ENCODE results near the gene S100A5. TPM values are rescaled to one million over a fixed set of nuclear protein-coding genes. Genes with fewer than 3 reads are reported as not detected.
"Not testable (repeated sequence)": the region's sequence is repeated elsewhere in the genome, so short reads cannot be mapped to it uniquely, and the experiment has no call there.

The S100A5 gene
- total RNA-seq, 1 donor from 2014 or later: not detected

GRCh38 chr1:153577624-153578051 is 36.9 kb upstream of the S100A5 start:
- no peak overlapping the region for H3K27ac Mint-ChIP-seq

GRCh38 chr1:153577138-153577537 is 36.4 kb upstream of the S100A5 start:
- DNase-seq (ENCODE audit: low spot score, unreplicated experiment): no peak
- Mint-ChIP-seq H3K27ac (no peak overlapping the region), H3K27me3 (peaks cover 6% of the 10 kb centered on the region), H3K4me3 (ENCODE audit: low read depth) (no peak overlapping the region), H3K4me1 (ENCODE audit: low read depth) (peaks cover 6% of the 10 kb centered on the region), H3K36me3 (ENCODE audit: insufficient read depth) (no peaks in the 10 kb centered on the region), H3K9me3 (ENCODE audit: low read depth) (no peaks in the 10 kb centered on the region)
- no peak for TF ChIP-seq CTCF (IDR thresholded peaks at IDR 0.05; ENCODE audit: unreplicated experiment)

More at GRCh38 chr1:153577624-153578051, 36.9 kb upstream of the S100A5 start:
- Mint-ChIP-seq H3K27me3 (peaks cover 6% of the 10 kb centered on the region), H3K36me3 (ENCODE audit: insufficient read depth) (no peaks in the 10 kb centered on the region), H3K4me3 (ENCODE audit: low read depth) (no peak overlapping the region), H3K9me3 (ENCODE audit: low read depth) (no peaks in the 10 kb centered on the region), H3K4me1 (ENCODE audit: low read depth) (peaks cover 6% of the 10 kb centered on the region)
- DNase-seq (ENCODE audit: low spot score, unreplicated experiment): no peak
- no peak for TF ChIP-seq CTCF (IDR thresholded peaks at IDR 0.05; ENCODE audit: unreplicated experiment)

GRCh38 chr1:153575497-153575896 is 34.8 kb upstream of the S100A5 start:
- H3K4me1 Mint-ChIP-seq (ENCODE audit: low read depth): peaks cover 11% of the 10 kb centered on the region
- H3K9me3 Mint-ChIP-seq (ENCODE audit: low read depth); H3K4me3 Mint-ChIP-seq (ENCODE audit: low read depth); DNase-seq (ENCODE audit: low spot score, unreplicated experiment); H3K27ac Mint-ChIP-seq; H3K36me3 Mint-ChIP-seq (ENCODE audit: insufficient read depth); H3K27me3 Mint-ChIP-seq: not testable (repeated sequence)

GRCh38 chr1:153575081-153575491 is 34.4 kb upstream of the S100A5 start:
- not testable (repeated sequence) for H3K9me3 Mint-ChIP-seq (ENCODE audit: low read depth); H3K4me3 Mint-ChIP-seq (ENCODE audit: low read depth); DNase-seq (ENCODE audit: low spot score, unreplicated experiment); H3K27ac Mint-ChIP-seq; H3K36me3 Mint-ChIP-seq (ENCODE audit: insufficient read depth); H3K27me3 Mint-ChIP-seq
- peaks cover 11% of the 10 kb centered on the region for H3K4me1 Mint-ChIP-seq (ENCODE audit: low read depth)

GRCh38 chr1:153573351-153573750 is 32.6 kb upstream of the S100A5 start:
- DNase-seq (ENCODE audit: low spot score, unreplicated experiment): no peak
- Mint-ChIP-seq H3K9me3 (ENCODE audit: low read depth) (no peaks in the 10 kb centered on the region), H3K27ac (no peak overlapping the region), H3K36me3 (ENCODE audit: insufficient read depth) (no peaks in the 10 kb centered on the region), H3K4me1 (ENCODE audit: low read depth) (peaks cover 17% of the 10 kb centered on the region), H3K27me3 (peaks cover 5% of the 10 kb centered on the region), H3K4me3 (ENCODE audit: low read depth) (no peak overlapping the region)
- TF ChIP-seq CTCF (IDR thresholded peaks at IDR 0.05; ENCODE audit: unreplicated experiment): no peak

GRCh38 chr1:153572569-153573015 is 31.9 kb upstream of the S100A5 start:
- no peak for DNase-seq (ENCODE audit: low spot score, unreplicated experiment)
- Mint-ChIP-seq H3K36me3 (ENCODE audit: insufficient read depth) (no peaks in the 10 kb centered on the region), H3K27me3 (no peaks in the 10 kb centered on the region), H3K4me3 (ENCODE audit: low read depth) (no peak overlapping the region), H3K9me3 (ENCODE audit: low read depth) (no peaks in the 10 kb centered on the region), H3K4me1 (ENCODE audit: low read depth) (peaks cover 19% of the 10 kb centered on the region), H3K27ac (no peak overlapping the region)
- TF ChIP-seq CTCF (IDR thresholded peaks at IDR 0.05; ENCODE audit: unreplicated experiment): peak; percentile 58

Measured in progenitor cell of endocrine pancreas (in vitro differentiated cells).